Measurements from ENCODE around the gene PDPR.
"Not testable (repeated sequence)": the region's sequence is repeated elsewhere in the genome, so short reads cannot be mapped to it uniquely, and the experiment has no call there.

The PDPR gene

DNA sequence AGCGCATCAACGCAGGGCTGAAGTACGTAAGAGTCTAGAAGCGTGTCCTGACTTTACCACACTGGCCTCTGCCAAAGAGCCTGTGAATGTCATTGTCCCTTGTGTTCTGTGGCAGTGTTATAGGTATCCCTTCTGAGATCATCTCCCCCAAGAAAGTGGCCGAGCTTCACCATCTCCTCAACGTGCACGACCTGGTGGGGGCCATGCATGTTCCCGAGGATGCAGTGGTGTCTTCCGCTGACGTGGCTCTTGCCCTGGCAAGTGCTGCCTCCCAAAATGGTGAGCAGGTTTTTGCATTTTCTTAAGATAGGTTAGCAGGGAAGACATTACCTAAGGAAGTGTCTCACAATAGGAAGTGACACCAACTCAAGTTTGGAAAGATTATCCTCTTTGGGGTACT lies 14.7 kb downstream of the PDPR start:
- not testable (repeated sequence) for DNase-seq (ENCODE audit: low spot score)

DNA sequence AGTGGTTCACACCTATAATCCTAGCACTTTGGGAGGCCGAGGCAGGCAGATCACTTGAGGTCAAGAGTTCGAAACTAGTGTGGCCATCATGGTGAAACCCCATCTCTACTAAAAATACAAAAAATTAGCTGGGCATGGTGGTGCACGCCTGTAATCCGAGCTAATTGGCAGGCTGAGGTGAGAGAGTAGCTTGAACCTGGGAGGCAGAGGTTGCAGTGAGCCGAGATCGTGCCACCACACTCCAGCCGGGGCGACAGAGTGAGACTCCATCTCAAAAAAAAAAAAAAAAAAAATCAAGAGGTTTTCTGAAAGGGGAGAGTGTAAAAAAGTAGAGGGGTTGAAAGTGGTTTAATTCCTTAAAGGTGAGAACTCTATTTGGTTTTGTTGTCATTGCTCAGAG lies 21.7 kb downstream of the PDPR start:
- DNase-seq (ENCODE audit: low spot score), result not testable (repeated sequence)

DNA sequence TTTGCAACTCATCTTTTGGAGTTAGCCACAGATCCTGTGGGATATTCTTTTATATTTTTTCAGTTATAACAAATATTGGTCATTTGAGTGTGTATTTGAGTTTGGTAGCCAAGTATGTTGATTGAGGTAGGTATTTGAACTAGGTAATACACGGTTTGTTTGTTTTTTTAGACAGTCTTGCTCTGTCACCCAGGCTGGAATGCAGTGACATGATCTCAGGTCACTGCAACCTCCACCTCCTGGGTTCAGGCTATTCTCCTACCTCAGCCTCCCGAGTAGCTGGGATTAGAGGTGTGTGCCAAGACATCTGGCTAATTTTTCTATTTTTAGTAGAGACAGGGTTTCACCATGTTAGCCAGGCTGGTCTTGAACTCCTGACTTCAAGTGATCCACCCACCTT lies 22.5 kb downstream of the PDPR start:
- DNase-seq (ENCODE audit: low spot score), result not testable (repeated sequence)

DNA sequence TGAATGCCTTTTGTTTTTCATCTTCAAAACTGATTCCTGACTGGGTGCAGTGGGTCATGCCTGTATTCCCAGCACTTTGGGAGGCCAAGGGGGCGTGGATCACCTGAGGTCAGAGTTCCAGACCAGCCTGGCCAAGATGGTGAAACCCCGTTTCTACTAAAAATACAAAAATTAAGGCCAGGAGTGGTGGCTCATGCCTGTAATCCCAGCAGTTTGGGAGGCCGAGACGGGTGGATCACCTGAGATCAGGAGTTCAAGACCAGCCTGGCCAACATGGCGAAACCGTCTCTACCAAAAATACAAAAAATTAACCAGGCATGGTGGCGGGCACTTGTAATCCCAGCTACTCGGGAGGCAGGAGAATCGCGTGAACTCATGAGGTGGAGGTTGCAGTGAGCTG lies 28.6 kb downstream of the PDPR start:
- not testable (repeated sequence) for DNase-seq (ENCODE audit: low spot score)

DNA sequence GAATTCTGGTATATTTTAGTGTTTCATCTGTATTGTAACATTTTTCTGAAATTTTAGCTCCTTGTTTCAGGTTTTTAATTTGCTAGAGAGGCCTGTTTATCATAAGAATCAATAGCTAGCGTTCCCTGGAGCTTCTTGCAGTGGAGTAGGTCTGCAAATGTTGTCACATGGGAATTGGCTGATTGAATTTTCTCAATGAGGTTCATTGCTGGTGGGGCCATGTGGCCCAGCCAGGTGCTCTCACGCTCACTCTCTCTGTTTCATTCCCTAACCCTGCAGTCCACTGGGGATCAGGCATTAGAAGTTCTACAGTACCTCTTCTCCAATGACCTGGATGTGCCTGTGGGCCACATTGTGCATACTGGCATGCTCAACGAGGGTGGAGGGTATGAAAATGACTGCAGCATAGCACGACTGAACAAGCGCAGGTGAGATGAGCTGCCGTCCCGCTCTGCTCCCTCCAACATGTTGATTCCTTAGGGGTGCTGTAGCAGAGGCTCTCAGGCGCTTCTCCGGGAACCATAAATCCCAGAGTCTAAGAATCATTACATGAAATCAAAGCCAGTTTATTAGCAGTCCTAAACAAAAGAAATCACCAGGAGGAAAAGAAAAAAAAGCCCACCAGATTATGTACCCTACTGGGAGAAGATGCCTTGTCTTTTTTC lies 29.2 kb downstream of the PDPR start:
- DNase-seq (ENCODE audit: low spot score), result not testable (repeated sequence)

DNA sequence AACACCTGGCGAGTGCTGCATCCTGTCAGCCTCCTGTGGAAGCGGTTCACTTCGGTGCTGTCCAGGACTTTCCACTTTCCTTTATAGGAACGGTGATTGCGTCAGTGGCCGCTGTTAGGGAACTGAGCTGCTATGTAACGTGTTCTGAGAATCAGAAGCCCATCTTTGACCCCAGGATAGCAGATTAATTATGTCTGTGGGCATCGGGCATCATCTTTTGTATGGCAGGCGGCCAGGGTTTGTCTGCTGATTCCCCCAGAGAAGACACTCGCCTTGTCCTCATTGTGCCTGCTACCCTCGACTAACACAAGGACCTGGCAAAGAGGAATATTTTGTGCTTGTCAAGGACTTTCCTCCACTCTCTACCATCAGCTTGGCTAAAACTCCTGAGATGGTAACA lies 33.7 kb downstream of the PDPR start:
- not testable (repeated sequence) for DNase-seq (ENCODE audit: low spot score)

DNA sequence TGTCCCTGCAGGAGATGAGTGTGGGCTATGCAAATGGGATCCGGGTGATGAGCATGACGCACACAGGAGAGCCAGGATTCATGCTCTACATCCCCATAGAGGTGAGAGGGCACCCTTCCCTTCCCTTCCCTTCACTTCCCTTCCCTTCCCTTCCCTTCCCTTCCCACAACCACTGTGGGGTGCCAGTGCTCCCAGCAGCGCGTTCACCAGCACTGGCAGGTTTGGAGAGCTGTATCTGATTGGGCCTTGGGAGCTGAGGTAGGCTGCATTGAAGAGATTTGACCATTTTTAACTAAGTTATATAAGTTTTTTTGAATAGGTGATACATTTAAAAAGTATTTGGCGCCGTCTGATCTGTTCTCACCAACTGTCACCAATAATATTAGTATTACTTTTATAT lies 34.3 kb downstream of the PDPR start:
- not testable (repeated sequence) for DNase-seq (ENCODE audit: low spot score)

DNA sequence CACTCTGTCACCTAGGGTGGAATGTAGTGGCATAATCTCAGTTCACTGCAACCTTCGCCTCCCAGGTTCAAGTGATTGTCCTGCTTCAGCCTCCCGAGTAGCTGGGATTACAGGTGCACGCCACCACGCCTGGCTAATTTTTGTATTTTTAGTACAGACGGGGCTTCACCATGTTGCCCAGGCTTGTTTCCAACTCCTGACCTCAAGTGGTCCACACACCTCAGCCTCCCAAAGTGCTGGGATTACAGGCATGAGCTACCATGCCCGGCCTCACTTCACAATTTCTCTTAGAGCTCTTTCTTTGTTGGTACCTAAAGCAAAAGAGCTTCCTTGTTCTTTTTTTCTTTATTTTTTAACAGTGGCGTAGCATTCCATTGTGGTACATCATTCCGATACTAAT lies 35.2 kb downstream of the PDPR start:
- DNase-seq (ENCODE audit: low spot score), result not testable (repeated sequence)

DNA sequence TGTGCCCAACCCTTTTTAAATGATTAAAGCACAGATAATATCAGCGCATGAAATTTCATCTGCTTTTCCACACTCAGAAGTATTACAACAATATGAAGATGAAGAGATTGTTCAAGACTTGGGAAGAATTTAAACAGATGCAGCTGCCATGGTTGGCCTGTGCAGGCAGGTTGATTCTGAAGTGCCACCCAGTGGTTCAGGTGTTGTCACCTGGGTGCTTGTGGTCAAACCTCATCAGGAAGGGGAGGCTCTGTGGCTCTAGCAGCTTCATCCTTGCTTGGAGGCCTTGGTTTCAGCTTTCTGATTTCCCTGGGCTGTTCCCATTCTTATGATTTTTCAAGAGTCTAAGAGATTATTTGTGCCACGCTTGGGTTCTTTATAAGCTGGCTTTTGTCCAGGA lies 37.3 kb downstream of the PDPR start:
- no peak for DNase-seq (ENCODE audit: low spot score)

DNA sequence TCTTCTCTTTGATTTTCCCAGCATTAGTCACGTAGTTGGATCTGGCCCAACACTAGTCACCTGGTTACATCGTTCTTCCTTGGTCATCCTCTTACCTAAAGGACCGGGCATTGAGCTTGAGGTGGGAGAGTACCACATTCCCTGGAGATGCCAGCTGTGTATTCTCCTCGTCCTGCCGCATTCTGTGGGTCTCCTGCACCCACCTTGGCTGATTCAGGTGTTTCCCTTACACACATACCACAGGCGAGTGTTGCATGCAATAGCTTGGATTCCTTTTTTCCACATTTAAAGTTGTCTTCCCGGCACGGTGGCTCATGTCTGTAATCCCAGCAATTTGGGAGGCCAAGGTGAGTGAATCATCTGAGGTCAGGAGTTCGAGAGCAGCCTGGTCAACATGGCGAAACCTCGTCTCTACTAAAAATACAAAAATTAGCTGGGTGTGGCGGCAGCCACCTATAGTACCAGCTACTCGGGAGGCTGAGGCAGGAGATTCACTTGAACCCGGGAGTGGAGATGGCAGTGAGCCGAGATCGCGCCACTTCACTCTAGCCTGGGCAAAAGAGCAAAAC lies 37.9 kb downstream of the PDPR start:
- no peak for DNase-seq (ENCODE audit: low spot score)

DNA sequence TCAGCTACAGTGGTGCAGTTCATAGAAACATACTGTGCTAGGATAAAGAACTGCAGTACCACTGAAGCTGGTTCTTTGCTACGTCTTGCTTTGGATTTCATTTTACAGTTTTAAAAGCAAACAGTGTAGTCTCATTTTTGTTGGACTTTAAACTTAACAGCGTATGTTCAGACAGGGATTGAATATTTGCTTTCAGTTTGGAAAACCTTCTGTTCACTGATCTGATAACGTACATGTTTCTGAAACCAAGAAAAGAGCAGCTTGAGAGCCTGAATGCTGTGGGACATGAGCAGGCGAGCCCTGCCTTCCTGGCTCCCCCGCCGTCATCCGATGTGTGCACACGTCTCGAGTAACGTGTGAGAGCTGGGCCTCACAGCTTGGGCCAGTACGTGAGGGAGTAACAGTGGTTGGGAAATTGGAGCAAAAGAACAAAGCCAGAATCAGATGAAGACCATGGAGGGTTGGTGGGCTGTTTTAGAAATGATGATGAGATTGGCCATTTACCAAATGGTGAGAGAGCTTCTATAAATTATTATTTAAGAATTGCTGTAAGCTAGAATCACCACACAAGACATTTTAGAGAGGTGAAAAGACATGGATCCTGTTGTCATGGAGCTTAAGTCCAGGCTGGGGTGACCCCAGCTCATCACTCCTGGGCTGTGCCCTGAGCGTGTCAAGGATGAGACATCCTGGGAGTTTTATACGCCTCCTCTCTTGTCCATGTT lies 38.6 kb downstream of the PDPR start:
- DNase-seq (ENCODE audit: low spot score), result no peak

DNA sequence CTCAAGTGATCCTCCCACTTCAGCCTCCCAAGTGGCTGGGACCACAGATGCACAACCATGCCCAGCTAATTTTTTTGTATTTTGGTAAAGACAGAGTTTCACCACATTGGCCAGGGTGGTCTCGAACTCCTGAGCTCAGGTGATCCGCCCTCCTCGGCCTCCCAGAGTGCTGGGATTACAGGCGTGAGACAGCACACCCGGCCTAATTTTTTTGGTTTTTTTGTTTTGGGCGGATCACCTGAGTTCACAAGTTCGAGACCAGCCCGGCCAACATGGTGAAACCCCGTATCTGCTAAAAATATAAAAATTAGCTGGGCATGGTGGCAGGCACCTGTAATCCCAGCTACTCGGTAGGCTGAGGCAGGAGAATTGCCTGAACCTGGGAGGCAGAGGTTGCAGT lies 40.6 kb downstream of the PDPR start:
- not testable (repeated sequence) for DNase-seq (ENCODE audit: low spot score)

DNA sequence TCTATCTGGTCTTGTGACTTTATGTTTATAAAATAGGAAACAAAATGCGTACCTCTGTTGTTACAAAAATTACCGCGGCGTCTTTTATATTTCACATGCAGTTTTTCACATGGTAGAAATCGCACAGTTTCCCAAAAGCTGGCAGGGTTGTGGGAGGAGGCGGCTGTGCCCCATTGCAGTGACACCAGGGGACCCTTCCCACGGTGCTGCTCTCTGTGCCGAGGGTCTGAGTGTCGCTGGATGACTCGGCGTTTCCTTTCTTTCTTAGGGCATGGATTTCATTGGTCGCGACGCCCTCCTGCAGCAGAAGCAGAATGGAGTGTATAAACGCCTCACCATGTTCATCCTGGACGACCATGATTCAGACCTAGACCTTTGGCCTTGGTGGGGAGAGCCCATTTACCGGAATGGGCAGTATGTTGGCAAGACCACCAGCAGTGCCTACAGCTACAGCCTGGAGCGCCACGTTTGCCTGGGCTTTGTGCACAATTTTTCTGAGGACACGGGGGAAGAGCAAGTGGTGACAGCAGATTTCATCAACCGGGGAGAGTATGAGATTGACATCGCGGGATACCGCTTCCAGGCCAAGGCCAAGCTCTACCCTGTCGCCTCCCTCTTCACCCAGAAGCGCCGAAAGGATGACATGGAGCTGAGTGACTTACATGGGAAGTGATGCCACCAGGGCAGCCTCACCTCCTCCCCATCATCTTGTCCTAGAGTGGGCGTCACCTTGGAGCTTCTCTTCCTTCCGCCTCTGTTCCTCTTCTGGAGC lies 42.3 kb downstream of the PDPR start:
- DNase-seq (ENCODE audit: low spot score), result no peak

DNA sequence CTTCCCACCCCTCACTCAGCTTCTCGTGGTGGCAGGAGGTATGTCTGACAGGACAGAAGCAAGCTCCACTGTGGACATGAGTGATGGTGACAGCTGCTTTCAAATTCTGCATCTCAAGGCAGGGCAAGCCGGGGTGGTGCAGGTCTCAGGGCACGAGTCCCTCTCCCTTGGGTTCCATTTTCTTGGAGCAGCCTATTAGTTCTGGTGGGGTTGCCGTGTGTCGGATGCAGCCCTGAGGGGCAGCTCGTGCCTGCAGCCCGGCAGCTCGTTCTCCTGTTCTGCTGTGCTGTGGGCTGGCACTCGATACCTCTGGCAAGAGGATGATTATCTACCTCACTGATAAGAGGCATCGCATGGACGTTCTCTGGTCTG lies 43.0 kb downstream of the PDPR start:
- no peak for DNase-seq (ENCODE audit: low spot score)

DNA sequence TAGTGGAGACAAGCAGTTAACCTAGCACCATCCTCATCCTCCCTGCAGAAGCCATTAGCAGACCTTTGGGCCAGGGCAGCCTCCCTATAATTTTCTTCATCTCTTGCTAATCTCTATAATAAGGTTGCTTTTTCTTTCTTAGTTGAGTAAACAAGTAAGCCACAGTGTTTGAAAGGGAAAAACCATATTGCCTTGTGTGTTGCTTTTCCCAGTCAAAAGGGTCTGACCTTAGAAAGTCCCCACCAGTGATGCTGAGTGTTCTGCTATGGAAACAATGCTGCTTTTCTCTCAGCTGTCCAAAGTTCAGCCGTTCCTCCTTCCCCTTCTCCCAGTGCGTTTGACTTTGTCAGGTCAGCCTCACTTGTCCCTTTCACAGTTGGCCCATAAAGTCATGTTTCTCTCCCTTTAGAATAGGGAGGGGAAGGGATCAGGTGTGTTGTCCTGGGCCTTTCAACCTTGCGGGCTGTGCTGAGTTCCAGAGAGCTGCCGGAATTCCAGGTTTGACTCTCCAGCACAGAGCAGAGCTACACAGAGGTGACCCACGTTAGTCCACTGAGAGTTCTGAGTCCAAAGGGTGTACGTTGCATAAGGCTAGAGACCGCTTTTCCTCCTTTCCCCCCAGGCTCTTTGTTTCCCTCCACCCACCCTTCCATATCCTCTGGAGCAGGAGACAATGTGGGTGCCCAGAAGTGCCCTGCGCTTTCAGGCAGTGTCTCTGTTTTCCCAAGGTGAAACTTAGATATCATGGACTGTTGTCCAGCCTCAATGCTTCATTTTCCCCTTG lies 43.5 kb downstream of the PDPR start:
- no peak for DNase-seq (ENCODE audit: low spot score)

DNA sequence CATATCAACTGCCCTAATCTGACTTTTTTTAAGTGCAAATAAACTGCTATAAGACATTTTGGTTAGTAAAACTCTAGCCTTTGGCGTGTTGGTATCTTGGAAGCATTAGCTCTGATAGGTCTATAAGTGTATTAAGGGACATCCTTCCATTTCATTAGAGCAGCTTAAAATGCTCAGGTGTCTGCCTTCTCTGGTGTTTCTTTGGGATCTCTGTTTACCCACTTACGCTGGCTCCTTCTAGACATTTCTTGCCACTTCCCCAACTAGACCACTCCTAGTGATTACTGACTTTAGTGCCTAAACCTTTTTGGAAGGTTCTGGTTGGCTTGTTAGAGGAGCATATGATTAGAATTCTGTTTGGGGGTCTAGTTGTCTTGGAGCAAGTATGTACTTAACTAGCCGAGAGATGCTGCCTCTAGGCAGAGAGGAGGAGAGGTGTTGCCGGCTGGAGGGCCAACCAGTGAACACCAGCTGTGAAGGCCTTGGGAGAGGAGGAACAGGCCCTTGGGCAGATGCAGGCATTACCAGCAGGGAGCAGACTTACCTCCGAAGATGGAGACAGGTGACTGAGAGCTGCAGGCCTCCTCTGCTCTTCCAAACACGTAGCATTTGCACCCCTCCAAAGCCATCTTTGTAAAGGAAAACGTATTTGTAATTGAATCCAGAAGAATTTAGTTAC lies 44.3 kb downstream of the PDPR start:
- no peak for DNase-seq (ENCODE audit: low spot score)

DNA sequence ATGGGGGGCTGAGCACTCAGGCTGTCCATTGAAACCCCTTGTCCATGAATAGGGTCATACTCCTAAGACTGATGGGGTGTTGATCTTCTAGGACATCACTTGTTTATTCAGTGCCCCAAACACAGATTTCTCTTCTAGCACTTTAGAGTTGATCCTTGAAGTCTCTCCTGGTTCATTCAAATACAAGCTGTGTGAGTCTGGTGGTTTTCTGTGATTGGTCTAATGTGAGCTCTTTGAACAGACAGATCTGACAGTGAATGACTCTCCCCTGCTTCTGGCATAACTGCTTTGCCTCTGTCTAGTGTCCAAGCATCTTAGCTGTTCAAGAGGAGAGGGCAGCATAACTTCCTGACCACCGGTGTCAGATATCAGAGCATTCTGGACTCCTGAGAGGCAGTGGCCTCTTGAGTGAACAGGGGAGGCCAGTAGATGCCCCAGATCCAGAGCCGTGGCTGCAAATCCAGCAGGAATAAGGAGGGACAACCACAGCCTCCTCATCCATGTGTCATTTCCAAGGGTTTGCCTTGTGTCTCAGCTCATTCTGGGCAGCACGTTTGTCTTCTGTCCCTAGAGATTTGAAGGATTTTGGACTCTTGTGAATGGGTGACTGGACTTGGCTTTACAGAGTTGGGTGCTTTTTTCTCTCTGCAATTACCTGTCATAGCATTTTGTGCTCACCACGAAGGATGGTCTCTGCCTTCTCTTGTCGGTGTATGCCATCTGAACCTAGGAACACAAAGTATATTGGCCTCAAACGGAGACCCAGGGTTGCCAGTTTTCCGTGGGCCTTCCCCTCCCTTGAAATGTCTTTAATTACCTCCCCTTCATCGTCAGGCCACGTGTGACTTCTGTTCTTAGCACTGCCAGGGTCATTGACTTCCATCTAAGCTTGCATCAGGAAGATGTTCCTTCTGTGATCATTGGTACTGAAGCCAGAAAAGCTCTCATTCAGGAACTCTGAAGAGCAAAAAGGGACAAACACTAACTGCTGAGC lies 45.5 kb downstream of the PDPR start:
- no peak for DNase-seq (ENCODE audit: low spot score)

DNA sequence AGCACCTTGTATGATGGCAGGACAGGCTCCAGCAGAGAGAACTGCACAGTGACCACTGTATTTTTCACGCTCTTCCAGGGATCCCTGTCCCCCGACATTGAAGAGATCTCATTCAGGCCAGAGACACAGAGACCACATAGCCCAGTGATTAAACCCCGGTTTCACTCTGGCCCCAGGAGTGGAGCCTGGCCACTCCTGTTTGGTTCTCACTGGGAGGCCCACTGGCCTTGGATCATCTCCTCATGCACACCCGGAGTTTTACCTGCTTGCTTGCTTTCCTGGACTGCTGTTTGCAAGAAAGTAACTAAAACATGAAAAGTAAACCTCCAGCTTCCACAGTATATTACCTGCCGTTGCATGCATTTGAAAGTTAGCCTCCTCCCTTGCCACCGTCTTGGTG lies 46.3 kb downstream of the PDPR start:
- DNase-seq (ENCODE audit: low spot score), result no peak

DNA sequence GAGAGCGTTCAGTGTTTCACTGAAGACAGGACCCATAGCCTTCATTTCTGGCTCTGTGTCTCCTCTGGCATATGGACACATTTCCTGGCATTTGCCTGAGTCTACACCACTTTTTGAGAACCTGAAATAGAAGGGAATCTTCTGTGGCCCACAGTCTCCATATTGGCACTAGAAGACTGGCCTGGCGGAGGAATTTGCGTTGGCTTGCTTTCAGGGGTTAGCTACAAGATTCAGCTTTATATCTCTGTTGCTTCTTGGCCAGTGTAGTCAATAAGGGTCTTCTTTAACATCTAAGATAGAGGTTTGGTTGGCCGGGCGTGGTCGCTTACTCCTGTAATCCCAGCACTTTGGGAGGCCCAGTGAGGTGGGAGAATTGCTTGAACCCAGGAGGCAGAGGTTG lies 46.7 kb downstream of the PDPR start:
- no peak for DNase-seq (ENCODE audit: low spot score)

DNA sequence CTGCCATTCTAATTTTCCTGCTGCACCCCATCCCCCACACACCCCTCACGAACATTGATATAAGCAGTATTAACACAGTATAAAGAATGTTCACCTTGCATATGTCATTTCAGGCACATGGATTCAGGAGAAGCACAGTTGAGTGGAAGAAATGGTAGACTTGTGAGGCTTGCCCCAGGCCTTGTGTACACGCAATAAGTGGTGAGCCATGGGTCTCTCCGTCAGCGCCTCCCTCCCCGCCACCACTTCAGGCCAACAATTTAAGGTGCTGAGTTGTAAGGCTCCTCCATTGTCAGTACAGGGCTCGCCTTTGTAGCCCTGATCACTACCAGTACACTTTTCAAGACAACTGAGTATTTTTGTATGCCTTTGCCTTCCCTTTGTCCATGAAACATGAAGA lies 47.2 kb downstream of the PDPR start:
- DNase-seq (ENCODE audit: low spot score), result no peak

All from CD4-positive, alpha-beta T cell treated with Interleukin-15 for 4 hours (primary cell).